MM.1S (cell line): ENCODE data around the gene MRPS22.

Experiments used
- DNase-seq: peaks from one replicate; pipeline ENCODE4 v3.0.0-alpha.2; 2015
- H2AFZ ChIP-seq: fragments of 300-600 bp; sonication (generic); 2 replicates; pipeline ENCODE4 v1.6.0; 2016; ENCODE audit warnings: antibody characterized with exemption, low read length
- H3F3A ChIP-seq: fragments of 300-600 bp; sonication (generic); 2 replicates; pipeline ENCODE4 v1.6.1; 2016; ENCODE audit warnings: mild to moderate bottlenecking, antibody characterized with exemption, low read length, moderate library complexity, mixed read lengths; ENCODE audit not compliant: insufficient read depth
- H3K27ac ChIP-seq: fragments of 300-600 bp; sonication (generic); 2 replicates; pipeline ENCODE4 v1.5.1; 2016; ENCODE audit warnings: mild to moderate bottlenecking, low read length
- H3K27me3 ChIP-seq: fragments of 300-600 bp; sonication (generic); replicated peaks from 2 replicates; pipeline ENCODE4 v1.6.0; 2016; ENCODE audit warnings: low read length; ENCODE audit not compliant: insufficient read depth
- H3K36me3 ChIP-seq: fragments of 300-600 bp; sonication (generic); replicated peaks from 2 replicates; pipeline ENCODE4 v1.6.1; 2016; ENCODE audit warnings: mild to moderate bottlenecking, low read length, mixed read lengths; ENCODE audit not compliant: insufficient read depth
- H3K4me1 ChIP-seq: fragments of 300-600 bp; sonication (generic); 2 replicates; pipeline ENCODE4 v1.6.1; 2016; ENCODE audit warnings: low read length, mixed read lengths
- H3K4me2 ChIP-seq: fragments of 300-600 bp; sonication (generic); 2 replicates; pipeline ENCODE4 v1.6.0; 2016; ENCODE audit warnings: low read depth, low read length
- H3K4me3 ChIP-seq: fragments of 300-600 bp; sonication (generic); 2 replicates; pipeline ENCODE4 v1.5.1; 2016; ENCODE audit warnings: low read length, mixed read lengths
- H3K79me2 ChIP-seq: fragments of 300-600 bp; sonication (generic); 2 replicates; pipeline ENCODE4 v1.6.1; 2016; ENCODE audit warnings: mixed run types, low read length, mixed read lengths
- H3K9ac ChIP-seq: fragments of 300-600 bp; sonication (generic); 2 replicates; pipeline ENCODE4 v1.6.1; 2016; ENCODE audit warnings: low read length, mixed read lengths
- H3K9me2 ChIP-seq: fragments of 300-600 bp; sonication (generic); replicated peaks from 2 replicates; pipeline ENCODE4 v1.6.1; 2016; ENCODE audit warnings: mild to moderate bottlenecking, low read length, mixed read lengths; ENCODE audit not compliant: insufficient read depth
- H3K9me3 ChIP-seq: fragments of 300-600 bp; sonication (generic); replicated peaks from 2 replicates; pipeline ENCODE4 v1.6.1; 2016; ENCODE audit warnings: mild to moderate bottlenecking, low read length, mixed read lengths; ENCODE audit not compliant: insufficient read depth
- H4K20me1 ChIP-seq: fragments of 300-600 bp; sonication (generic); 2 replicates; pipeline ENCODE4 v1.6.1; 2016; ENCODE audit warnings: mild to moderate bottlenecking, low read length, moderate library complexity, mixed read lengths; ENCODE audit not compliant: insufficient read depth
- CTCF ChIP-seq: fragments of 300-600 bp; sonication (generic); IDR thresholded peaks from 2 replicates; pipeline ENCODE4 v1.5.1; 2016; ENCODE audit warnings: antibody characterized with exemption, low read length, mixed read lengths
- EZH2 ChIP-seq: fragments of 300-600 bp; sonication (generic); optimal IDR thresholded peaks from 2 replicates; pipeline ENCODE3; 2017; ENCODE audit warnings: low read depth, mild to moderate bottlenecking, antibody characterized with exemption, low read length, mixed read lengths
- EZH2phosphoT487 ChIP-seq: fragments of 300-600 bp; sonication (generic); IDR thresholded peaks from 2 replicates; pipeline ENCODE4 v1.6.1; 2018; ENCODE audit warnings: antibody characterized with exemption, low read length

Gene MRPS22

DNA sequence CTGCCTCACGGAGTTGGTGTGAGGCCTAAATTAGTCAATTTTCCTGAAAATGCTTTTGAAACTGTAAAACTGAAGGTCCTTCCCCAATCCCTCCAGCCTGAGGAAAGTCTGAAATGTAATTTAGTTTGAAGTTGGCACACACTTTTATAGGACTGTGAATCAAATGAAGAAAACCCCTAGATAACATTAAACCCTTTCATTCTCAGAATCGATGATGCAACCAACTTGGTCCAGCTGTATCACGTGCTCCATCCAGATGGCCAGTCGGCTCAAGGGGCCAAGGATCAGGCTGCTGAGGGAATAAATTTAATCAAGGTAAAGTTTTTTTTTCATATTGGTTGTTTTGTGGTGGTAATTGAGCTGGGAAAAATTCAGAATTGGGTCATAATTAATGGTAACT, 11.7 kb downstream of the MRPS22 start:
- no peak overlapping the region for H3K4me2 ChIP-seq

DNA sequence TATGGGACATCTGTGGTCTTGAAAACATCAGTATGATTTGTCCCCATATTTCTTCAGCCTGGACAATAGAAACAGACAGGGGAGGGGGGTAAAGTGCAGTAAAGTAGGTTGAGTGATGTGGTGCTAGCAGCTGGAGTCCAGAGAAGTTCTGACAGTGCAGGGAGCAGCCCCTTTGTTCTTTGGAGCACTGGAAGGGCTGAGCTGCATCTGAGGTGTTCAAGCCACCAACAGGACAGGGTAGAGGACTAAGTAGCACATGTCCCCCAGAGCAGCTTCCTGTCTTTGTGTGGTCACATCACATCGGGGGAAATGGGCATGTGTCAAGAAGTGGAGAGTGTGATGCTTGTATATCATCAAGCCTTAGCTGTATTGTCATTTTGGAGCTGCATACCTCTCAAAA, 12.1 kb downstream of the MRPS22 start:
- Histone ChIP-seq H3K79me2 (no peaks in the 10 kb centered on the region), H3K4me1 (no peaks in the 10 kb centered on the region), H4K20me1 (no peaks in the 10 kb centered on the region), H2AFZ (no peak overlapping the region), H3K4me3 (no peak overlapping the region), H3K9me2 (no peaks in the 10 kb centered on the region), H3K36me3 (peaks cover 13% of the 10 kb centered on the region; the same call in 1 of the 2 replicates), H3K27ac (no peak overlapping the region), H3K27me3 (no peaks in the 10 kb centered on the region), H3F3A (no peaks in the 10 kb centered on the region), H3K9me3 (no peaks in the 10 kb centered on the region), H3K9ac (no peak overlapping the region), H3K4me2 (no peak overlapping the region)
- TF ChIP-seq EZH2: no peak
- TF ChIP-seq CTCF: no peak
- no peak for TF ChIP-seq EZH2phosphoT487
- no peak for DNase-seq

More for the DNA sequence above, 11.7 kb downstream of the MRPS22 start:
- Histone ChIP-seq H3K79me2 (no peaks in the 10 kb centered on the region), H3F3A (no peaks in the 10 kb centered on the region), H3K9me3 (no peaks in the 10 kb centered on the region), H2AFZ (no peak overlapping the region), H3K9ac (no peak overlapping the region), H3K27me3 (no peaks in the 10 kb centered on the region), H3K27ac (no peak overlapping the region), H3K4me1 (no peaks in the 10 kb centered on the region), H3K9me2 (no peaks in the 10 kb centered on the region), H3K36me3 (peaks cover 9% of the 10 kb centered on the region; the same call in 1 of the 2 replicates), H3K4me3 (no peak overlapping the region), H4K20me1 (no peaks in the 10 kb centered on the region)
- no peak for DNase-seq
- no peak for TF ChIP-seq EZH2

DNA sequence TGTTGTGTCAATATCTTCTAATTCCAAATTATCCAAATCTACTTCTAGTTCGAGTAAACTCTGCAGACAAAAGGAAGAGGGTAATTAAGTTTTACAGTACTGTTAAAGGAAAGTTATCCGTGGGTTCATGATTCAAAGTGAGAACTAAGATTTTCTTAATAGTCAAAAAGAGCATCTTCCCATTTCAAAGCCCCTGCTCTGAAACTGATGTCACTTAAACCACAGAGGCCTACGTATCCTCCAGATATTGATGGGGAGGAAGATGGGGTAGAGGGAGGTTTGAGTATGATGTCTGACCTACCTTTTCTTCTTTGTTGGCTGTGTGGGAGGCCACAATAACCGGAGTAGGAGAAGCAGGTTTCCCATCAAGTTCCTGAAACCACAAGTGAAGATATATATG, 14.1 kb downstream of the MRPS22 start:
- no peak overlapping the region for H3K9ac ChIP-seq
- H3K4me1 ChIP-seq: no peaks in the 10 kb centered on the region
- H4K20me1 ChIP-seq: no peaks in the 10 kb centered on the region
- no peaks in the 10 kb centered on the region for H3K79me2 ChIP-seq
- no peaks in the 10 kb centered on the region for H3F3A ChIP-seq
- H3K9me2 ChIP-seq: no peaks in the 10 kb centered on the region
- H3K4me2 ChIP-seq: no peak overlapping the region
- no peak overlapping the region for H2AFZ ChIP-seq
- no peaks in the 10 kb centered on the region for H3K27me3 ChIP-seq
- no peak overlapping the region for H3K4me3 ChIP-seq
- no peak overlapping the region for H3K27ac ChIP-seq
- TF ChIP-seq EZH2: no peak
- no peak for TF ChIP-seq EZH2phosphoT487
- TF ChIP-seq CTCF: no peak
- DNase-seq: no peak
- H3K36me3 ChIP-seq: peaks cover 18% of the 10 kb centered on the region; the same call in 1 of the 2 replicates
- H3K9me3 ChIP-seq: no peaks in the 10 kb centered on the region

DNA sequence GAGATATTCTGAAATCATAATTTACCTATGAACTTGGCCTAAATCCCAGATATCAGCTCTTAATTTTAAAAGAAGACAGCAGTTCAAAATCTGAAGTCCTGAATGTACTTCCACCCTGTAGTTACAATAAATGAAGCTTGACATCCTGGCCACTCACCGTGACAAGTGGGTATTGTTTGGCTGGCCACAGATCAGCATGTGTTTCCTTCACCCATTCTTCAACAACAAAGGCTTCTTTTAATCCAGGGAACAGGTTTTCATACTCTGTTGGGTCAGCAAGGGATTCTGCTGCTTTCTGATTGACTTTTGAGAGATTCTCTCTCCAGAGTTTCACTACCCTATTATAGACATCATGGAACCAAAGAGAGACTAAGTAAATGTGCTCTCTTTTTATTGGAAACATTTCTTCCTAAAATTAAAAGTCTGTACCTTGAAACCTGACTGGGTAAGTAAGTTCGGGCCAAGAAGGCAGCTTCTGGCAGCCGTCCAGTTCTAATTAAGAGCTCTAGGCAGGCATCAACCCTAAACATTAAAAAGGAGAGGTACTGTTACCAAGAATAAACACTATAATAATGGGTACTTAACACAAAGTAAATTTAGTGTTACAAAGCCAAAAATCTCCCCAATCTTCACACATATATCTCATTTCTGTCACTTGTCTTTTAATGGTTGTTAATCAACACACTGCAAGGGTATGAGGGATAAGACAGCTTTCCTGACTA, 15.2 kb downstream of the MRPS22 start:
- H3K9ac ChIP-seq: no peak overlapping the region
- H3K27me3 ChIP-seq: no peaks in the 10 kb centered on the region
- no peaks in the 10 kb centered on the region for H4K20me1 ChIP-seq
- TF ChIP-seq EZH2 (no peak), EZH2phosphoT487 (no peak), CTCF (no peak)
- no peak overlapping the region for H3K4me3 ChIP-seq
- no peaks in the 10 kb centered on the region for H3F3A ChIP-seq
- H2AFZ ChIP-seq: no peak overlapping the region
- H3K36me3 ChIP-seq: peaks cover 18% of the 10 kb centered on the region; the same call in 1 of the 2 replicates
- no peak overlapping the region for H3K4me2 ChIP-seq
- H3K79me2 ChIP-seq: 0 out of 2 replicates have a peak, but pooled peaks cover under 1% of the 10 kb centered on the region
- H3K9me3 ChIP-seq: no peaks in the 10 kb centered on the region
- DNase-seq: no peak
- H3K9me2 ChIP-seq: no peaks in the 10 kb centered on the region
- H3K4me1 ChIP-seq: no peaks in the 10 kb centered on the region
- H3K27ac ChIP-seq: no peak overlapping the region
